A549 treated with AZD2906 at 1 μM for 4 hours (cell line): ENCODE results near the gene GDPD4. TPM values are rescaled to one million over a fixed set of nuclear protein-coding genes. Genes with fewer than 3 reads are reported as not detected.

Experiments used
- total RNA-seq: library from RNA; stranded (reverse); fragments of 200-300 nt; extraction: Qiagen RNA extraction; gene quantifications from 5 replicates; pipeline ENCODE4 v1.2.3, GENCODE V29; 2022

The GDPD4 gene
- total RNA-seq: not detected in 5 replicates

GRCh38 chr11:77301510-77301909, at the start of gene GDPD4:
TSS of gene GDPD4 (minus strand) at chr11:77301686. CDS start at chr11:77285137, 16,549 bp downstream.

Other genes with a start within 250 kb of the GDPD4 start
- 7.0 to 9.1 TPM (median 7.9 TPM) in 5 replicates for gene CAPN5, start 234.7 kb downstream of the GDPD4 start, total RNA-seq
- not detected in 5 replicates for gene OMP, start 198.8 kb downstream of the GDPD4 start, total RNA-seq
- 1.2 to 1.4 TPM (median 1.2 TPM) in 5 replicates for gene MYO7A, start 173.4 kb downstream of the GDPD4 start, total RNA-seq
- 20.0 to 21.2 TPM (median 20.4 TPM) in 5 replicates for gene PAK1, start 172.4 kb upstream of the GDPD4 start, total RNA-seq